Measurements from ENCODE around the gene PICALM.
"Not testable (repeated sequence)": the region's sequence is repeated elsewhere in the genome, so short reads cannot be mapped to it uniquely, and the experiment has no call there.

Gene PICALM

DNA sequence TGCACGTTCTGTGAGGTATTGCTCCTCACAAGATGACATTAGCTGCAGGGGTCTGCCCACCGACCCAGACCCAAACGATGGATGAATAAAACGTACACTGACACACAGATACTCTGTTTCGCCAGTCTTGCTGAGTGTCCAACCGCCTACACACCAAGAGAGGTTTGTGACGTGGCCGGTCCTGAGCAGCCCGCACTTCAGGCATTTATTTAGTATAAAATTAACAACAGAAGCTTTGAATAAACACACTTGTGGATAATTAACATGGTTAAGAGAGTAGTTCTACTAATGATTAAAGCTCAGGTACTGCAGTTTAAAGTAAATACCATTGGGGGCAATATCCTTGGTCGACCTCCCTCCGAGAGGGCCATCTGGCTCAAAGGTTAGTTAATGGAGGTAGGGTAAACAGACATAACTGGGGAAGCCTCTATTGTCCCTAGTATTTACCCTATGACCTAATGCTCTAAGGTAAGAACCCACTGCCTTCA, 138.0 kb downstream of the PICALM start:
- DNase-seq: no peak

- DNase-seq: not testable (repeated sequence)
These were observed 142.2 kb downstream of the PICALM start for GRCh38 chr11:85926653-85927214.

DNA sequence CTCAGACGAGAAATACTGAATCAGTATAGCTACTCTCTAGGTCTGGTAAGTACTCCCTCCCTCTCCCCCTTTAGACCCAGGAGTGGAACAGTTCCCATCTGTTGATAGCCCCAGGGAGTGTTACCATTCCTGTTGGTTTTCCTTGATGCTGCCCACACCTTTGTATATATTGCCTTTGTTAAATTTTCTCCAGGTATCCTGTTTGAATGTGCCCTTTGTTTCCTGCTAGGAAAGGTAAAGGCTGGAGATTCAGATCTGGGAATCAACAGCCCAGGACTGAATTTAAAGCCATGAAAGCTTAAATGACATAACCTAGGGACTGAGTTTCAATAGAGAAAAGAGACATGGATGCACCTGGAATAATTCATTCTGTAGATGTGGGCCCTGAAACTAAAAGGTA, 145.4 kb downstream of the PICALM start:
- DNase-seq: no peak

DNA sequence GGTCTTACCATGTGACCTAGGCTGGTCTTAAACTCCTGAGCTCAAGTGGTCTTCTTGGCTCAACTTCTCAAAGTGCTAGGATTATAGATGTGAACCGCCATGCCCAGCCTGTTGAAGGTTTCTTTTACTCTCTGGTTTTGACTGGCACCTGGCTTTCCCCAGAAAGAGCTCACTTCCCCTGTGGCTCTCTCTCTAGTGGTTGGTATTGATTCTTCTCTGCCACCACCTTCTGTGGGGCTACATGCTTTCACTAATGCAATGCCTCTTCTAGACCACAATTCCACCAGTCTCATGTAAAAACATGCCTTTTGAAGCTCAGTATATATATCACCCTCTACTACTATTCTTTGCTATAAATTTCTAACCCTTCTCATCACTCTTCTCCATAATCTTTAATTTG, 146.5 kb downstream of the PICALM start:
- DNase-seq: no peak

GRCh38 chr11:85918910-85919794, 149.7 kb downstream of the PICALM start:
- DNase-seq: no peak

DNA sequence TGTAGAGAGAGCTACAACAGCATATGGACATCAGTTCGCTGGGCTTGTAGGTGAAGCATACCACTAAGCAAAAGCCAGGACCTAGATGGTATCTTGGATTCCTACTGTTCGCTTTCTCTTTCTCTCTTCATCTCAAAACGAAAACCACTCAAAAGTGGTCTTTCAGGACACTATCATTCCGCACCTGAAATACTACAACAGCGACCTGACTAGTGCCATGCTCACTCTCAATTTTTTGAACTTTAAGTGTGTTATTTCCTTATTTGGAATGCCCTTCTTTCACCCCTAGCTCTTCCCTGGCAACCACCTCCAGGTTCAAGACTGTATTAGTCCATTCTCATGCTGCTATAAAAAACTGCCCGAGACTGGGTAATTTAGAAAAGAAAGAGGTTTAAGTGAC, 154.5 kb downstream of the PICALM start:
- no peak for DNase-seq

DNA sequence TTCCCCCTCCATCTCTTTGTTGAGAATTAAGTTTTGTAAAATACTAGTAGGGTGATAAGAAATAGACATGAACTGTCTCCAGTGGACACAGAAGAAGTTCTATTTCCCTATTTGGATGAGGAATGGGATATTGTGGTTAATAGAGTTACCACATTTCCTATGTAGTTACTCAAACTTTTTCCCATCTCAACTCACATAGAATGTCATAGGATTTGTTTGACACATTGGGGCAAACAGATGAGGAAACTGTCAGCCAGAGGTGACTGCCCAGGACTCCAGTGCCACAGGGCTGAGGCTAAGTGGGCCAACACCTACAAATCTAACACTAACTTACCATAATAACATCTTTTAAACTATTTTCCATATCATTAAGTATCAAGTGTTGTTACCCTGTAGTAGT, 155.4 kb downstream of the PICALM start:
- no peak for DNase-seq

DNA sequence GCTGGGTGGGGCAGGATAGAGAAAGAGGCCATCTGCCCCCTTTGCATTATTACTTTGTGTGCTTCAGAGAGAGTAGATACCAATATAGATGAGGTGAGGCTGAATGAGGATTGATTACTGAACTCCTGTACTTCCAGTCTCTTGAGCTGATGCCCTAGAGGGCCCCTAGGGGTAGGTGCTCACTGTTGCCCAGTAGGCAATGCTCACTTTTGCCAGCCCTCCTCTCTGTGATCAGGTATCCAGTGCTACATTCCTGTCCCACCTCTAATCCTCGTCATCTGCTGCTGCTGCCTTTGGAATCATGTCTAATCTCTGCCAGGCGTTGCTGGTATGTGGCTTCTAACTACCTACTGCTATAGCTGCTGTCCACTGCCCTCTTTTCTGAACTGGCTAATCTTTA, 156.5 kb downstream of the PICALM start:
- DNase-seq: no peak

Data from CD4-positive, alpha-beta T cell treated with Interleukin-4 for 4 hours (primary cell).